Right atrium auricular region (tissue), 2 donors: Measurements from ENCODE around the gene RASGRP2. TPM values are rescaled to one million over a fixed set of nuclear protein-coding genes. Genes with fewer than 3 reads are reported as not detected.

Experiments
- DNase-seq: peaks from one replicate; pipeline ENCODE4 v3.0.0-alpha.2; 2019; ENCODE audit warnings: low spot score
- H3K27ac ChIP-seq, 2 donors: fragments of 200-600 bp; sonication (generic); 1 replicate in 1 of 2; 2 replicates in 1 of 2; pipeline ENCODE4 v1.5.1; 2016 to 2019
- H3K27me3 ChIP-seq, 2 donors: fragments of 200-600 bp; sonication (generic); one replicate each; pipeline versions ENCODE4 v1.5.1 to v1.6.0; 2017 to 2019
- H3K36me3 ChIP-seq: fragments of 200-600 bp; sonication (generic); one replicate; pipeline ENCODE4 v1.5.1; 2016
- H3K4me1 ChIP-seq, 2 donors: fragments of 200-600 bp; sonication (generic); one replicate each; pipeline versions ENCODE4 v1.5.1 to v1.6.0; 2017 to 2019
- H3K4me3 ChIP-seq, 2 donors: fragments of 200-600 bp; sonication (generic); 1 replicate in 1 of 2; 2 replicates in 1 of 2; pipeline ENCODE4 v1.5.1; 2017 to 2019; ENCODE audit warnings: mild to moderate bottlenecking in 1 of 2, moderate library complexity in 1 of 2
- H3K9me3 ChIP-seq, 2 donors: fragments of 200-600 bp; sonication (generic); one replicate each; pipeline ENCODE4 v1.5.1; 2019
- CTCF ChIP-seq, 2 donors: fragments of 200-600 bp; sonication (generic); IDR thresholded peaks; one replicate each; pipeline ENCODE4 v1.5.1; 2019; ENCODE audit warnings: antibody characterized with exemption in 2 of 2
- total RNA-seq, 2 donors: library from RNA; depleted of rRNA; stranded (reverse); fragments of >200 nt; gene quantifications; one replicate each; pipeline ENCODE4 v1.1.0, GENCODE V29; 2016

The RASGRP2 gene
- total RNA-seq, 2 donors from 2014 or later, result 28.1 to 30.4 TPM

DNA sequence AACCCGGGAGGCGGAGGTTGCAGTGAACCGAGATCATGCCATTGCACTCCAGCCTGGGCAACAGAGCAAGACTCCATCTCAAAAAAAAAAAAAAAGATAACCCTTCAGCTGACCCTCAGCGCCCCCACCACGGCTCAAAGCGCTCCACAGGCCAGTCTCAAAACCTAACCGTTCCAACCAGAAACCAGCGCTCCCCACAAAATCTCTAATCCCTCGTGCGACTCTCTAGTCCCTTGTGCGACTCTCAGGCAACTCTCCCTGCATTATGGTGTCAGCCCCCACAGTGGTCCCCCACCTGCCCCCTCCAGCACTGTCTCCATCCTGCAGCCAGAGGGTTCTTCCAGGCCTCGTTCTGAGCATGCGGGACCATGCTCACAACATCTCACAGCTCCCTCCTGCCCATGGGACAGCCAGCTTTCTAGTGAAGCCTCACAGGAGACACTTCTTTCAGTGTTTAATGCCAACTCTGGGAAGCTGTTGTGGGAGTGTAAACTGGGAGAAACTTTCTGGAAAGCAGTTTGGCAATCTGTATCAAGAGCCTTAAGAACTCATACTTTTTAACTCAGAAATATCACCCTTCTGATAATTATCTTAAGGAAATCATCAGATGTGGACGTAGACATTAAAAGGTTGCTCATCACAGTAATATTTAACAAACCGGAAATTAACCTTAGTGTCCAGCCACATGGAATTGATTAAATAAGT lies 4.2 kb upstream of the RASGRP2 start:
- H3K27ac ChIP-seq, result no peak overlapping the region
- no peak for DNase-seq
- H3K4me3 ChIP-seq, result no peak overlapping the region
- no peaks in the 10 kb centered on the region for H3K27me3 ChIP-seq
- H3K9me3 ChIP-seq, result no peaks in the 10 kb centered on the region
- H3K36me3 ChIP-seq, result peaks cover 13% of the 10 kb centered on the region
- H3K4me1 ChIP-seq, result peaks cover 0 to 30% of the 10 kb centered on the region in 2 donors
- TF ChIP-seq CTCF (IDR thresholded peaks at IDR 0.05), result no peak

DNA sequence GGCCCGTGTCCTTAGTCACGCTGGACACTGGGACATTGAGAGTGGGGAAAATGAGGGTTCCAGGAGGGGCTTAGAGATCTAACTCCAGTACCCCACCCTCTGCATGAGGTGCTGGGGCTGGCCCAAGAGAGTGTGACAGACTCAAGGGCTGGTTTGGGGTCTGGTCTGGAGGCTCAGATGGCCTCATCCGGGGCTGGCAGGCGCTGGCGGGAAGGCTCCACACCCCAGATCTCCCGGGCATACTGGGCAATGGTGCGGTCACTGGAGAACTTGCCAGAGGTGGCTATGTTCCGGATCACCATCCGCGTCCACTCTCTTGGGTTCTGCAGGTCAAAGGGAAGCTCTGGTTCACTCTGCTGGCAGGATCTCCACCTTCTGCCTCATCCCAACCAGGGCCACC lies 2.5 kb upstream of the RASGRP2 start:
- Histone ChIP-seq H3K4me3 (no peak overlapping the region), H3K27ac (peak overlapping the region; percentile 93 to 94), H3K36me3 (peaks cover 3% of the 10 kb centered on the region), H3K27me3 (no peaks in the 10 kb centered on the region), H3K4me1 (peaks cover 0 to 45% of the 10 kb centered on the region in 2 donors), H3K9me3 (no peaks in the 10 kb centered on the region)
- TF ChIP-seq CTCF (IDR thresholded peaks at IDR 0.05), result no peak
- no peak for DNase-seq

GRCh38 chr11:64745521-64746328 lies 1.8 kb upstream of the RASGRP2 start:
- Histone ChIP-seq H3K4me1 (peaks cover 0 to 45% of the 10 kb centered on the region in 2 donors), H3K9me3 (no peaks in the 10 kb centered on the region), H3K27me3 (no peaks in the 10 kb centered on the region)

GRCh38 chr11:64745189-64745520 lies 1.2 kb upstream of the RASGRP2 start:
- peak overlapping the region; percentile 93 to 94 for H3K27ac ChIP-seq
- H3K27me3 ChIP-seq, result no peaks in the 10 kb centered on the region
- H3K4me3 ChIP-seq, result peak overlapping the region; percentile 54 to 69
- peaks cover 0 to 45% of the 10 kb centered on the region in 2 donors for H3K4me1 ChIP-seq
- TF ChIP-seq CTCF (IDR thresholded peaks at IDR 0.05), result no peak
- H3K36me3 ChIP-seq, result no peaks in the 10 kb centered on the region
- peak; percentile 80 for DNase-seq
- H3K9me3 ChIP-seq, result no peaks in the 10 kb centered on the region

More at GRCh38 chr11:64745521-64746328, 1.8 kb upstream of the RASGRP2 start:
- no peaks in the 10 kb centered on the region for H3K36me3 ChIP-seq
- peak overlapping the region; percentile 93 to 94 for H3K27ac ChIP-seq
- peak; percentile 92 for DNase-seq
- no peak for TF ChIP-seq CTCF (IDR thresholded peaks at IDR 0.05)
- H3K4me3 ChIP-seq, result peak overlapping the region; percentile 54 to 69

GRCh38 chr11:64744544-64745188 lies 724 bp upstream of the RASGRP2 start:
- H3K27ac ChIP-seq, result peak overlapping the region; percentile 93 to 94
- H3K4me1 ChIP-seq, result peaks cover 0 to 45% of the 10 kb centered on the region in 2 donors
- no peak for DNase-seq
- H3K9me3 ChIP-seq, result no peaks in the 10 kb centered on the region
- peak overlapping the region; percentile 54 to 69 for H3K4me3 ChIP-seq
- no peaks in the 10 kb centered on the region for H3K27me3 ChIP-seq
- no peaks in the 10 kb centered on the region for H3K36me3 ChIP-seq
- TF ChIP-seq CTCF (IDR thresholded peaks at IDR 0.05), result no peak
